Esophagus squamous epithelium (tissue), 4 donors: ENCODE data around the gene RASSF10.

Experiments
- CTCF ChIP-seq, 6 experiments: fragments of 450-650 bp in 4 of 6; fragments of 200-600 bp in 2 of 6; sonication (generic) in 2 of 6; IDR thresholded peaks; one replicate each; pipeline ENCODE4 v1.5.1; 2016 to 2019; ENCODE audit warnings: antibody characterized with exemption in 6 of 6, mild to moderate bottlenecking in 4 of 6, moderate library complexity in 4 of 6
- POLR2A ChIP-seq, 4 donors: fragments of 450-650 bp; IDR thresholded peaks; one replicate each; pipeline ENCODE4 v1.6.1; 2017; ENCODE audit warnings: antibody characterized with exemption in 4 of 4, mild to moderate bottlenecking in 4 of 4, moderate library complexity in 3 of 4

DNA sequence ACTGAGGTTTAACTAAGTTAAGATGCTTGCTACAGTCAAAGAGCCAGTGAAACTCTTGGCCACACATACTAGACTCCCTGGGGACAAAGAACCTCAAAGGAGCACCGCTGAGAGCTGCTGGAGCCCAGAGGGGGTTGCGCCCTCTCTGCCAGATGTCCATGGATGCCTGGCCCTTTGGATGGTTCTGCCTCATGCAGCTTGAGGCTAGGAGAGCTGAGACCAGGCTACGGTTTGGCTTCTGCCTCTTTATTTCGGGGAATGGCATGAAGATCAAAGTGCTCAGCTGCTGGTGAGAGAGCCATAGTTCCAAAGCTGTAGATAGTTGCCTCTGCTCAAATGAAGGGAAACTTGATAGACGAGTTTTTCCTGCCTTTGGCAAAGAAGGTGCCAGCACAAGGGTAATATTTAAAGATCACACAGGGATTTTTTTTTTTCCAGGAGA, 43.0 kb downstream of the RASSF10 start:
- TF ChIP-seq CTCF (IDR thresholded peaks at IDR 0.05) (no peak), POLR2A (IDR thresholded peaks at IDR 0.05) (no peak)
